GM21381 (cell line): ENCODE results near the gene DIAPH1.

ENCODE experiments used
- ATAC-seq: cut with Tn5 transposase; IDR thresholded peaks from one replicate; pipeline ENCODE4 v1.9.1; 2021; ENCODE audit warnings: mild to moderate bottlenecking, moderate library complexity; ENCODE audit not compliant: unreplicated experiment

Gene DIAPH1

DNA sequence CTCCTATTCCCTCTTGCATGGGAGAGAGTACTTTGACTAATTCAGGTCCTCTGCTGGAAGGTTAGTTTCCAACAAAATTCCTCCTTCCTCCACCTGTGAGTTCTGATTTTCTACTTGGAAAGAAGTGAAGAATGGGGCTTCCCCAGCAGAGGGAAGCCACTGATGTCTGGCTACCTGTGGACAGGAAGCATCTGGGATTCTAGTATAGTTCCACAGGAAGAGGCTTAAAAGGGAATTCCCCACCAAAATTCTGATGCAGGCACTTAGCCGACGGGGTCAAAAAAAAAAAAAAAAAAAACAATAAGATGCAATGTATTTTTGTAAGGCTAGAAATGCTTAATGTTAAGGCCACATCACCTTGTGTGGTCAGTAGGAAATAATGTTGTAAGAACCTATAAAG is 96.5 kb downstream of the DIAPH1 start:
- ATAC-seq, result no peak

DNA sequence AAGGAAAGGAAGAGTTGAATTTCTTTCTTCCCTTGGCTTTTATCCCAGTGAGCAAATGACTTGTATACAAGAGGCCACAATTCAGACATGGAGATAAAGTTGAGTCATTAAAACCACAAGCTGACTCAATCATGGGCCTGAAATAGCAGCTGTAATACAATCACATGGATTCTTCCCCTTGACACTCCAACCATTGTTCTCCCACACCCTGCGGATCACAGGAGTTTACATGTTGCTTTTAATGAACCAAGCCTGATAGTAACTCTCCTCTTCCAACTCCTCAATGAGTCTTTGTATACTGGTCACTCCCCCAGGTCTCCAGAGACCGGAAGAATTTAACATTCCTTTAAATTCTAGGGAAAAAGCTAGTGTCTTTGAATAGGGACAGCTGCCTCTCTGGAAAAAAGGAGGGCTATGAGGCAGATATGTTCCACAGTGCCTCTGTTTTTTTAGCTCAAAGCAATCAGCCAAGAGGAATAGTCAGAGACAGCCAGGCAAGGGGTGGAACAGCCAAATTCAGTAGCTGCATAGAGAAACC is 97.5 kb downstream of the DIAPH1 start:
- no peak for ATAC-seq

DNA sequence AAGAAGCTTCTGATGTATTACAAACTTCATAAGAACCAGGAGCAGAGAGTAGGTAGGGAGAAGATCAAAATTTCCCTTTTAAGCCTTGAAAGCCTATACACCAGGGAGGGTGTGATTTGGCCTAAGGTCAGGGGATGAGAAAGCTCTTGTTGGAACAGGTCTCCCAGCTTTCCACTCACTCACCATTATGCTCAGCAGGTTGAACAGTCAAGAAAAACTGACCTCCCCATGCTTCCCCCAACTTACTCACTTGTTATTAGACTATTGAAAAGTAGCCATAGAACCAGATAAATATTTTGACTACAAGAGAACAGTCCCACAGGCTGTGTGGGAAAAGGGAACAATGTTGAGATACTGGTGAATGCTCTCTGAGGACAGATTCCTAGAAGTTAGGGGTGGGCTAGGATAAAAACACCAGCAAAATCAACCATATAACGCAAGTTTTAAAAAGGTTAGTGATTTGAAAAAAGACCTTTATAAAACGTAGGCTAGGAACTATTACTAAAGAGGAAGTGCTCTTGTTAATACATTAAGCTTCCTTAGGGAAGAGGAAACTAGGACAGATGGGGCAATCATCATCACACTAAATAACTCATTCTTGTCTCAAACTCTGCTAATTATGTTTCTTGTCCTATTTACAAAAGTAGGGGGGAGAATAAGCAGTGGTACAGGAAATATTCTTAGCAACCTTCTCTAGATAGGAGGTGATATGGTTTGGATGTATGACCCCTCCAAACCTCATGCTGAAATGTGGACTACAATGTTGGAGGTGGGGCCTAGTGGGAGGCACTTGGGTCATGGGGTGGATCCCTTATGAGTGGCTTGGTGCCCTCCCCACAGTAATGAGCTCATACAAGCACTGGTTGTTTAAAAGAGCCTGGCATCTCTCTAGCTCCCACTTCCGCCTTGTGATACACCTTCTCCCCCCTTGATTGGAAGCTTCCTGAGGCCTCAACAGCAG is 98.9 kb downstream of the DIAPH1 start:
- ATAC-seq, result no peak

DNA sequence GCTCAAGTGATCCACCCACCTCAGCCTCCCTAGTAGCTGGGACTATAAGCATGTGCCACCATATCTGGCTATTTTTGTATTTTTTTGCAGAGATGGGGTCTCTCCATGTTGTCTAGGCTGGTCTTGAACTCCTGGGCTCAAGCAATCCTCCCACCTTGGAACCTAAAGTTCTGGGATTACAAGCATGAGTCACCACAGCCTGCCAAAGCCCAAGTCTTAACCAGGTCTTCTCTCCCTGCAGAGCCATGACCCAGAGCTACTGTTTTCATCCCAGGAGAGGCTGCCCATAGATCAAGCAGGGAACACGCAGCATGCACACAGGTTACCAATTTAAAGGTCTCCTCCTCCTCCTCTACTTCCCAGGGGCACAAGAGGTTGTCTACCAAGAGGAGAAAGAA is 100.2 kb downstream of the DIAPH1 start:
- no peak for ATAC-seq

DNA sequence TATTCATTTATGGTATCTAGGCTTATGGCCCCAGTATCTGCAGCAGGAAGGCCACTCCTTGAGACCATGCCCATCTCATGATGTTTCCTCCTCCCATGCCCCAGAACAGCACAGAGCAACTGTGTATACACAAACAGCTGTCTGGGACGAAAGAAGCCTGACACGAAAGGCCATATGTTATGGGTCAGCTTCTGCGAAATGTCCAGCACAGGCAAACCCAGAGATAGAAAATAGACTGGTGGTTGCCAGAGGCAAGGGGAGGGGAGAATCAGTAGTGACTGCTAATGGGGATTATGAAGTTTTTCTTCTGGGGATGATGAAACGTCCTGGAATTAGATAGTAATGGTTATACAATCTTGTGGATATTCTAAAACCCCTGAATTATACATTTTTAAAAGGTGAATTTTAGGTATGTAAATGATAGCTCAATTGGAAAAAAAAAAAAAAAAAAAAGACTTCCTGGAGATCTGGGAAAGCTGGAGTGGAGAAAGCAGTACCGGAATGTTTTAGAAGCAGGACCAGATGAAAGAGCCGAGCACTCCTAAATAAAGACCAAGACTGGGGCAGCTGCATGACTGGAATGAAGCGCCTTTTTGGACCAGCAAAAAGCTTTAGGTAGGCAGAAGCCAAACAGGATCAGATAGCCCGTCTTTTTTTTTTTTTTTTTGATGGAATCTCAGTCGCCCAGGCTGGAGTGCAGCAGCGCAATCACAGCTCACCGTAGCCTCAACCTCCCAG is 100.8 kb downstream of the DIAPH1 start:
- ATAC-seq, result no peak

DNA sequence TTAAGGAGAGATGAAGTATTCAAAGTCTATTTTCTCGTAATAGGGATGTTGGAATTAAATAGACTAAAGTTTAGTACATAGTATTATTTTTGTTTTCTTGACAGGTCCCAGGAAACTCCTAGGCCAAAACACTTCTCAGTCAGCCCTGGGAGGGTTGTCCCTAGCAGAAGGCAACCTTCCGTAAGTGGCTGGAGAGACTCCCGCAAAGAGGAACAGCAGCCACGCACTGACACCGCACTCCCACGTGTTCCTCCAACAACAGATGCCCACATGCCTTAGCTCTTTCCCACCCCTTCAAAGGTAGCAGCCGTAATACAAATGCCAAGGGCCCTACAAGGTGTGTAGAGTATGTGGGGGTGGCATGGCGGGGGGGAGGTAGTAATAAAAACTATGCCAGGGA is 101.5 kb downstream of the DIAPH1 start:
- ATAC-seq, result no peak

DNA sequence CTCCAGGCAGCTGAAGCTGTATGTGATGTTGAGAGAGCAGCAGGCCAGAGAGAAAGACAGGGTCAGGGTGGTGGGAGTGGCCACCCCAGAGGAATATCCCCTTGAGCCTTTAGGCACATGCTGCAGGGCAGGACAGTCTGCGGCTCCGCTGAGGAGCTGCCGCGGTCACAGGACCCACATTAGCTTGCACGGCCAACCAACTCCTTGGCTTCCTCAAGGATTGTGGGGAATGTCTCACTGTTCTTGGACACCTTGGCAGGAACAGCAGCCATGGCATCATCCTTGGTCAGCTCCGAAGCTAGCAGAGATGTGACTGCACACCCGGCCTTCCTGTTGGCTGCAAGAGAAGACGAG is 102.2 kb downstream of the DIAPH1 start:
- ATAC-seq, result no peak

DNA sequence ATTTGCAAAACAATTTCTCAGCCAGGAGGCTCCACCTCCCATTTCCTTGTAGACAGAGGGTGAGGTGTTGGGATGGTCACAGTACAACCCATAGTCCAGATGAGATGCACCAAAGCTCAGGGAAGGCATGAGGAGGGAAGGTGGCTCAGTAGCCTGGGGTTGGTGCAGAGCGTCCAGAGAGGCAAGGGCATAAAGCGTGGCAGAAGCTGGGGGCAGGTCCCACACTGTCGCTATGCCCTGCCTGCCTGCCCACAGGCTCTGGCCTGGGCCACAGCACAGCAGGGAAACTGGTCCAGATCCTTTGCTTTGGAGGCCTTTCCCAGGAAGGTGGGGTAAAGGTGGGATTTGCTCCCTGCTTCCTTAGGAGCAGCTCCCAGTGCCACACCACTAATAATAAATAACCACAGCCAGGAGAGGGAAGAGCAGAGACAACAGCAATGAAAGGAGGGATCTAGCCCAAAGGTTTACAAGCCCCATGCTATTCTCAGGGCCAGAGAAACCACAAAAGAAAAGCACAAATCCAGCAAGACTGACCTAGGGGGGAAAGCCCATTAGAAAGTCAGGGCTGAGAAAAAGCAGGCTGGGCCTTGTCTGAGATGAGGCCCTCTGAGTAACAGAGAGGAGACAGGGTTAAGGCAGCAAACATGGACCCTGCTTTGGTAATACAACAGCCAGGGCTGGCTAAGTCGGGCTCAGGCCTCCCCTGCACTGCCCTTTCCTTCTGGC is 102.7 kb downstream of the DIAPH1 start:
- no peak for ATAC-seq

DNA sequence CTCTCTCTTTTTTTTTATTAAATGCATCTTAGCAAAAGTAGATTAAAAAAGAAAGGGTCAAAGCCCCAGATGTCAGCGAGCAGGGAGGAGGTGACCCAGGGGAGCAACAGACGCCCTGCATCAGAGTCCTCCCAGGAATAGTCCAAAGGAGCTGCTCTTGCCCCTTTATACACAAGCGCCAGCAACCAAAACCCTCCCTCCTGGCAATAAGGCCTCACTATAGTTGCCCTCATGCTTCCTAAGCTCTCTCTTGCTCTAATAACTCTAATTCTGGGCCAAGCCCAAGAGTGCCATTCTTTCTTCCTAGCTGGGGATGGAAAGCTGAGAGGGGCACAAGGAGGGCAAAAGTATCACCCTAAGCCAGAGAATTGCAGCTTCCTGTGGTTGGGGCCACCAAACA is 103.7 kb downstream of the DIAPH1 start:
- no peak for ATAC-seq

DNA sequence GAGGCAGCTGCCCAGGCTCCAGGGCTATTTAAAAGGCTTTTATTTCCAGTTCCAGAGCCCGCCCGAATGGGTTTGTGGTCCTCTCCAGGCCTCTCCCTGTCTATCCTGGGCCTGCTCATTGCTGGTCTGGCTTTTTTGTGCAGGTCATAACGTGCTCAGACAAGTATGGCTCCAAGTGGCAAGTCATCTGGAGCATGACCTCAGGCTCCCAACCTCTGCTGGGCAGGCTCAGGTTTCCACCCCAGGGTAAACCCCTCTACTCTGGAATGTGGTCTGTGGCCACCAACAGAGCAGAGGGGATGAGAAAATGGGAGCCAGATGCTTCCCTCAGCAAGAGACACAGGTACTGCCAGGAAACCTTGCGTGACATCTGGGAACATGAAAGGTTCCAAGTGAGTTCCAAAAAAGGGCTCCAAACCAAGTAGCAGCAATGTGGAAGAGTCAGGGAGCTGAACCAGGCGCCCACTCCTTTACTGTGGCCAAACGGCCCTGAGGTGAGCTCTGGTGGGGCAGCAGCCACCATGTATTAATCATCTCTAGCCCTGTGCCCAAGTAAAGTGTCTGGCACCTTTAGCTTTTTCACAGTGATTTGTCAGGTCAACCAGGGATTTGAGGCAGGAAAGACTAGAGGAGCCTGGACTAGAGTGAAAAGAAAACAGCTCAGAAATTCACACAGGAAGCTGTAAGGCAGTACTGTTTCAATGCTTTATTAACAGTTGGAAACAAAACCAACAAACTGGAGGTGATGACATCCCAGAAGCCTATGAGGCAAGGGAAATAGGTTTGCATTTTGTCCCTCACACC is 104.3 kb downstream of the DIAPH1 start:
- no peak for ATAC-seq

DNA sequence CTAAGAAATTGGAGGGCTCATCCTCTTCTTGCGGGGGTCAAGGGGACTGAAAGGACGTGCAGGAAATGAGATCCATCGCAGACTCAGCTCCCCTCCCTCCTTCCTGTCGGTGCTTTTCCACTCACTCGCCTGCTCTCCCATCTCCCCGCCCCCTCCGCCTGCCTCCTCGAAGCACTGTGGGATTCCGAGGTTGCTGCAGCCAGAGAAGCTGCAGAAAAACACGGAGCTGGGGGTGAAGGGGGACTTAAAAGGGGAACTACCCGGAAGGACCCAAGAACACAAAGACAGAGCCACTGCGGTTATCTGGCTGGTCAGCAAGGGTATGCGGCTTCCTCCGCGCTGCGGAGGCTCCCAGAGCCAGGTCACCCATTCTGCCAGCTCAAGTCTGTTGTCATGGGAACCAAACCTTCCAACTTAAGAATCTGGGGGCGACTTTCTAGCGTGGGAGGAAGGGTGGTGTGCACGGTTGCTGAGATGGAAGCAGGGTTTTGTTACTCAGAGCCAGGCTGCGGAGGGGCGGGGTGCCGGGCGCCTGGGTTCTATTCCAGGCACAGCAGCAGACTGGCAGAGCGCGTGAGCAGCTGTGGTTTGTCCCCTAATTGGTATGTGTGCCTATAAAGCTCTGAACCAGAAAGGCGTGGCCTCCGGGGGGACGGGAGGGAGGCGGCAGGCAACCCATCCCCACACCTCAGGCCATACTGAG is 105.0 kb downstream of the DIAPH1 start:
- no peak for ATAC-seq

DNA sequence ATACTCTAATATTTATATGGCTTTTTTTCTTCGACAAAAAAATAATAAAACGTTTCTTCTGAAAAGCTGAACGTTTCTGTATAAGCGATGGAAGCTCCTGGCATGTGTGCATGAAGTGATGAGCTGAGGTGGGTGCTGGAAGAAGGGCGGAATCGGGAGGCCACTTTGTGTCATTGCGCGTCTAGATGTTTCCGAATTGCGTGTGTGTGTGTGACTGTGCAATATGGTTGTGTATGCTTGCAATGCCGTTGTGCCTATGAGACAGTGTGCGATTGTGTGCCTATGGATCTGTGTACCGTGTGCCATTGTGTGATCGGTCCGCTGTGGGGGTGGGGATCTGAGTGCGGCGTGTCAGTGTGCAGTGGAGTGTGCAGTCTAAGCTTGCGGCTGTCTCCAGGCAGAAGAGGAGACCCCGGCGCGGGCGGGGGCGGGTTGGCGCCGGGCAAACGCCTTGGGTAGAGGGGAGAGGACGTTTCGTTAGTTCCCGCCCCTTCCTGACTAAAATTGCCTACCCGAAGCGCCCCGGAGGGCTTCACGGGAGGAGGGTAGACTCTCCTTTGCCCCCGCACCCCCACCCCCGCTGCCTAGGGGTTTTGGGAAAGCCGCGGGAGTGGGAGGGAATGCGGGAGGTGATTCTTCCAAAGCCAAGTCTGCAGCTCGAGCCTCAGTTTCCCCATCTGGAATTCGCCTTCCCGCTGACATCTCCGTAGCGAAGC is 105.7 kb downstream of the DIAPH1 start:
- ATAC-seq, result no peak

DNA sequence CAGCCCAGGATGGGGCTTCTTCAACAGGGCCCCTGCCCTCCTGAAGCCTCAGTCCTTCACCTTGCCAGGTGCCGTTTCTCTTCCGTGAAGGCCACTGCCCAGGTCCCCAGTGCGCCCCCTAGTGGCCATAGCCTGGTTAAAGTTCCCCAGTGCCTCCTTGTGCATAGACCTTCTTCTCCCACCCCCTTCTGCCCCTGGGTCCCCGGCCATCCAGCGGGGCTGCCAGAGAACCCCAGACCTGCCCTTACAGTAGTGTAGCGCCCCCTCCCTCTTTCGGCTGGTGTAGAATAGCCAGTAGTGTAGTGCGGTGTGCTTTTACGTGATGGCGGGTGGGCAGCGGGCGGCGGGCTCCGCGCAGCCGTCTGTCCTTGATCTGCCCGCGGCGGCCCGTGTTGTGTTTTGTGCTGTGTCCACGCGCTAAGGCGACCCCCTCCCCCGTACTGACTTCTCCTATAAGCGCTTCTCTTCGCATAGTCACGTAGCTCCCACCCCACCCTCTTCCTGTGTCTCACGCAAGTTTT is 106.3 kb downstream of the DIAPH1 start:
- no peak for ATAC-seq

DNA sequence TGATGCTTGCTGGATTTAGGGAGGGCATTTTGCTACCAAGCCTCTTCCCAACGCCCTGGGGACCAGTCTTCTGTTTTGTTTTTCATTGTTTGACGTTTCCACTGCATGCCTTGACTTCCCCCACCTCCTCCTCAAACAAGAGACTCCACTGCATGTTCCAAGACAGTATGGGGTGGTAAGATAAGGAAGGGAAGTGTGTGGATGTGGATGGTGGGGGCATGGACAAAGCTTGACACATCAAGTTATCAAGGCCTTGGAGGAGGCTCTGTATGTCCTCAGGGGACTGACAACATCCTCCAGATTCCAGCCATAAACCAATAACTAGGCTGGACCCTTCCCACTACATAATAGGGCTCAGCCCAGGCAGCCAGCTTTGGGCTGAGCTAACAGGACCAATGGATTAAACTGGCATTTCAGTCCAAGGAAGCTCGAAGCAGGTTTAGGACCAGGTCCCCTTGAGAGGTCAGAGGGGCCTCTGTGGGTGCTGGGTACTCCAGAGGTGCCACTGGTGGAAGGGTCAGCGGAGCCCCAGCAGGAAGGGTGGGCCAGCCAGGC is 107.0 kb downstream of the DIAPH1 start:
- no peak for ATAC-seq

DNA sequence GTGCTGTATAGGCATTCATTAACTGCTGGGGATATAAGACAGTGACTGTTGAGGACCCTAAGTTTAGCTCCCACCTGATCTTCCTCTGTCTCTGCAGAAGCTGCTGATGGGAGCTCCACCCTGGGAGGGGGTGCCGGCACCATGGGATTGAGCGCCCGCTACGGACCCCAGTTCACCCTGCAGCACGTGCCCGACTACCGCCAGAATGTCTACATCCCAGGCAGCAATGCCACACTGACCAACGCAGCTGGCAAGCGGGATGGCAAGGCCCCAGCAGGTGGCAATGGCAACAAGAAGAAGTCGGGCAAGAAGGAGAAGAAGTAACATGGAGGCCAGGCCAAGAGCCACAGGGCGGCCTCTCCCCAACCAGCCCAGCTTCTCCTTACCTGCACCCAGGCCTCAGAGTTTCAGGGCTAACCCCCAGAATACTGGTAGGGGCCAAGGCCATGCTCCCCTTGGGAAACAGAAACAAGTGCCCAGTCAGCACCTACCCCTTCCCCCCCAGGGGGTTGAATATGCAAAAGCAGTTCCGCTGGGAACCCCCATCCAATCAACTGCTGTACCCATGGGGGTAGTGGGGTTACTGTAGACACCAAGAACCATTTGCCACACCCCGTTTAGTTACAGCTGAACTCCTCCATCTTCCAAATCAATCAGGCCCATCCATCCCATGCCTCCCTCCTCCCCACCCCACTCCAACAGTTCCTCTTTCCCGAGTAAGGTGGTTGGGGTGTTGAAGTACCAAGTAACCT is 107.8 kb downstream of the DIAPH1 start:
- no peak for ATAC-seq

DNA sequence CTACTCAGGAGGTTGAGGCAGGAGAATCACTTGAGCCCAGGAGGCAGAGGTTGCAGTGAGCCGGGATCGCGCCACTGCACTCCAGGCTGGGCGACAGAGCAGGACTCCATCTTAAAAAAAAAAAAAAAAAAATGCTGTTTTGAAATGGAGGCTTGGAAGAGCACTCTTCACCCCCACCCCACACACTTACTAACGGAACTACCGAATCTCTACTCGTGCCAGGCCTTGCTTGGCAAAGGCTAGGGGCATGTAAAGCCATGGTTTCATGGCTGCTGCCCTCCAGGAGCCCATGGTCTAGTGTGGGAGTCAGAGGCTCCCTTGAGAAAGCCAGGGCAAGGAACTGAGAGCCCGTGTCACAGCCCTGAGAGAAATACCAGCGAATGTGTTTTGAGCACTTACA is 108.6 kb downstream of the DIAPH1 start:
- ATAC-seq, result no peak

DNA sequence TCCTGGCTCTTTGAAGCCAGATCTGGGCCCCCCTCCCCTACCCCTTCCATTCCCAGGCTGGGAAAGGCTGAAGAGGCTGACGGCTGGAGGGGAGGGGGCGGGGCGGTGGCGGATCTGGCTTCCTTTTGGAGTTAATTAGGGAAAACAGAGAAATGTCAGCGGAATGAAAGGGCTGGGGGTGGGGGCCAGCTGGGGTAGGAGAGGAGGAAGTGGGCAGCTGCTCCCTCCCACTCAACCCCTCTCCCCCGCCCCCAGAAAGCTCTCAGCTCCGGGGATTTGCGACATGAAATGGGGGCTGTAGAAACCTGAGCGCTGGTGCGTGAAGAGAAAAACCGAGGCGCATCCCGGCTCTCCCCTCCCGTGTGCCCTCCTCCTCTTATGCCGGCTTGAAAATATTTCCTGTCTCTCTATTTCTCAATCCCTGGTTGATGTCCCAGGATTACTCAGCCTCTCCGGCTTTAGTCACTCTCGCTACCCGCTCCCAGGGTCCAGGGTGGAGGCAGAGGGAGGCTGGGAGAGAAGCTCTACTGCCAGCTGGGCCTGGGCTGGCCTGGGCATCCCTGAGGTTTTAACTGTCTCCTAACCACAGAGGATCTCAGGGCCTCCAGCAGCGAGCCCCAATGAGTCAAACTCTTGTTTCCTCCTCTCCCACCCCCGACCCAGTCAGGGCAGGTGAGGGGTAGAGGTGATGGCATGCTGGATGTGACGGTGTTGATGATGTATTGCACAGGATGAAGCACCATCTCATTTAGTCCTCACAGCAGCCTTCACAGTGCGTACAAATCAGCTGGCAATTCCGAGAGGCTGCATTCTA is 109.8 kb downstream of the DIAPH1 start:
- no peak for ATAC-seq
